Adrenal gland (tissue), 12 donors: ENCODE measurements around the gene UCHL1. TPM values are rescaled to one million over a fixed set of nuclear protein-coding genes. Genes with fewer than 3 reads are reported as not detected.
"Not testable (repeated sequence)": the region's sequence is repeated elsewhere in the genome, so short reads cannot be mapped to it uniquely, and the experiment has no call there.

Experiments
- DNase-seq, 7 donors: peaks; one replicate each; pipeline ENCODE4 v3.0.0-alpha.2; 2019 to 2020
- H3K27ac ChIP-seq, 5 donors: fragments of 200-600 bp; sonication (generic) in 4 of 5; 1 replicate in 3 of 5; 2 replicates in 2 of 5; pipeline versions ENCODE4 v1.5.1 to v1.8.0; 2016 to 2020; ENCODE audit warnings: mild to moderate bottlenecking in 1 of 5
- H3K27me3 ChIP-seq: fragments of 200-600 bp; 2 replicates; pipeline ENCODE4 v1.8.0; 2021
- H3K36me3 ChIP-seq, 2 donors: fragments of 200-600 bp; replicated peaks in 1 of 2; 1 replicate in 1 of 2; 2 replicates in 1 of 2; pipeline versions ENCODE4 v1.5.1 to v1.8.0; 2018 to 2022
- H3K4me1 ChIP-seq, 2 donors: fragments of 200-600 bp; replicated peaks in 1 of 2; 1 replicate in 1 of 2; 2 replicates in 1 of 2; pipeline versions ENCODE4 v1.5.1 to v1.8.0; 2018 to 2021
- H3K4me3 ChIP-seq, 4 donors: fragments of 200-600 bp; sonication (generic) in 3 of 4; one replicate each; pipeline ENCODE4 v1.5.1; 2016 to 2018
- H3K9me3 ChIP-seq, 3 donors: fragments of 200-600 bp; sonication (generic) in 1 of 3; replicated peaks in 1 of 3; 1 replicate in 2 of 3; 2 replicates in 1 of 3; pipeline versions ENCODE4 v1.5.1 to v1.8.0; 2016 to 2021
- CTCF ChIP-seq, 6 experiments: fragments of 450-650 bp in 4 of 6; fragments of 200-600 bp in 2 of 6; sonication (generic) in 1 of 6; IDR thresholded peaks; 1 replicate in 5 of 6; 2 replicates in 1 of 6; pipeline versions ENCODE4 v1.5.1 to v1.8.0; 2016 to 2021; ENCODE audit warnings: antibody characterized with exemption in 6 of 6, mild to moderate bottlenecking in 2 of 6, moderate library complexity in 1 of 6
- POLR2A ChIP-seq, 2 donors: fragments of 450-650 bp; IDR thresholded peaks; one replicate each; pipeline ENCODE4 v1.6.1; 2017; ENCODE audit warnings: antibody characterized with exemption in 2 of 2, mild to moderate bottlenecking in 2 of 2, moderate library complexity in 1 of 2
- WGBS, 4 donors: extraction: QIAGEN DNeasy Blood & Tissue Kit in 2 of 4; methylation state at CpG; one replicate each; pipeline versions ENCODE4 v1.1.5 to v1.1.7; 2013 to 2017; 5-methylcytosine and 5-hydroxymethylcytosine counted together
- intact Hi-C, 2 donors: fragments of 100-400 bp; cut with DNase I; formaldehyde crosslinking; loops; one replicate each; pipeline versions ENCODE4 v1.14.1 to v1.15.0; 2022 to 2023
- polyA plus RNA-seq, 3 donors: library from polyadenylated mRNA; stranded (reverse); fragments of 200-250 nt in 2 of 3; fragments of 350-450 nt in 1 of 3; fragmentation: Illumina TruSeq in 1 of 3; extraction: RNeasy Lipid Tissue Mini Kit (QIAGEN cat#74804) in 1 of 3; gene quantifications; one replicate each; pipeline ENCODE4 v1.2.3, GENCODE V29; 2013 to 2014
- small RNA-seq, 2 donors: library from RNA; depleted of rRNA; stranded (forward); fragments of <200 nt; gene quantifications; one replicate each; pipeline ENCODE3, GENCODE V24; 2016
- total RNA-seq, 9 donors: library from RNA; depleted of rRNA in 4 of 9; stranded (reverse); fragments of >200 nt in 4 of 9; fragments of 120-200 nt in 1 of 9; fragmentation: NEBNext Ultra II Directional in 1 of 9; extraction: Animal tissue kit (Norgen Biotek cat#: 25700) in 1 of 9; gene quantifications; one replicate each; pipeline versions ENCODE4 v1.1.0 to v1.2.4, GENCODE V29; 2013 to 2023
- donor health status: healthy with polysubstance abuse.
- donor health status: Bipolar disorder and iron deficiency.
- donor health status: DM: yes; HTN: yes; CAD: no.
- donor health status: DM: no; HTN: no; CAD: no.
- donor health status: DM: no; HTN: no; CAD: no.
- donor health status: DM: yes; HTN: yes; CAD: no.

Gene UCHL1
- total and polyA plus RNA-seq, 12 donors: 12.1 to 1,275 (median 84.4) TPM

- Histone ChIP-seq H3K27me3 (no peaks in the 10 kb centered on the region), H3K4me1 (no peaks in the 10 kb centered on the region), H3K4me3 (no peak overlapping the region), H3K36me3 (no peaks in the 10 kb centered on the region), H3K9me3 (no peaks in the 10 kb centered on the region), H3K27ac (no peak overlapping the region)
- TF ChIP-seq POLR2A (IDR thresholded peaks at IDR 0.05) (no peak), CTCF (IDR thresholded peaks at IDR 0.05) (no peak)
- peak in 1 of 7 donors; percentile 9 for DNase-seq
- intact Hi-C loops: no loop called here
- 70 to 87% (median 84%) methylated on average over 1 of the region's 1 CpG for WGBS, 4 donors
These were observed 50.9 kb downstream of the UCHL1 start for GRCh38 chr4:41307638-41308037.

GRCh38 chr4:41308398-41308797, 51.7 kb downstream of the UCHL1 start:
- Histone ChIP-seq H3K4me3 (no peak overlapping the region), H3K36me3 (no peaks in the 10 kb centered on the region), H3K4me1 (no peaks in the 10 kb centered on the region), H3K9me3 (no peaks in the 10 kb centered on the region), H3K27me3 (no peaks in the 10 kb centered on the region), H3K27ac (no peak overlapping the region)
- DNase-seq: no peak
- WGBS, 4 donors: 71 to 80% (median 76%) methylated on average over 2 of the region's 2 CpGs
- no peak for TF ChIP-seq CTCF (IDR thresholded peaks at IDR 0.05)
- no peak for TF ChIP-seq POLR2A (IDR thresholded peaks at IDR 0.05)
- intact Hi-C loops: no loop called here

GRCh38 chr4:41315426-41315825, 58.7 kb downstream of the UCHL1 start:
- H3K9me3 ChIP-seq, H3K27ac ChIP-seq, H3K4me1 ChIP-seq, H3K36me3 ChIP-seq, H3K4me3 ChIP-seq, intact Hi-C loops, DNase-seq, H3K27me3 ChIP-seq: not testable (repeated sequence)
- 93 to 97% (median 96%) methylated on average over 14 of the region's 14 CpGs for WGBS, 4 donors

GRCh38 chr4:41315862-41316261, 59.1 kb downstream of the UCHL1 start:
- intact Hi-C loops: no loop called here
- Histone ChIP-seq H3K4me1 (no peaks in the 10 kb centered on the region), H3K9me3 (no peaks in the 10 kb centered on the region), H3K4me3 (no peak overlapping the region), H3K27me3 (no peaks in the 10 kb centered on the region), H3K36me3 (no peaks in the 10 kb centered on the region), H3K27ac (no peak overlapping the region)
- WGBS, 4 donors: 93 to 96% (median 96%) methylated on average over 1 of the region's 1 CpG
- TF ChIP-seq POLR2A (IDR thresholded peaks at IDR 0.05) (no peak), CTCF (IDR thresholded peaks at IDR 0.05) (no peak)
- DNase-seq: no peak

Small RNA genes lying within 50 kb of the gene (small RNA-seq; reads per million reads assigned to genes)
- gene RF00019: 0 reads per million in 2 donors

Other genes starting within 250 kb of the UCHL1 start
- 100 to 1,000 TPM in 2 of 9 donors, 10 to 100 TPM in 7; 29.9 to 135 (median 44.4) TPM for gene APBB2, start 42.4 kb upstream of the UCHL1 start, total RNA-seq
- 10 to 100 TPM; 12.4 to 19.3 (median 17.2) TPM for gene APBB2, start 42.4 kb upstream of the UCHL1 start, polyA plus RNA-seq